B cell (primary cell): ENCODE measurements around the gene LRRC8D. TPM values are rescaled to one million over a fixed set of nuclear protein-coding genes. Genes with fewer than 3 reads are reported as not detected.
"Not testable (repeated sequence)": the region's sequence is repeated elsewhere in the genome, so short reads cannot be mapped to it uniquely, and the experiment has no call there.

Source experiments
- ATAC-seq: fragments of 200-7000 bp; cut with Tn5 transposase; one replicate; pipeline ENCODE4 v1.10.0; 2021; ENCODE audit warnings: low read depth, mild to moderate bottlenecking, moderate number of reproducible peaks, moderate library complexity
- CTCF ChIA-PET: fragments of 350-600 bp; sonication (Branson Sonifier 250); formaldehyde crosslinking; loops from one replicate; lab custom pipeline; 2021; ENCODE audit warnings: antibody characterized with exemption, inconsistent platforms; lab: Charles Lee
- POLR2A ChIA-PET: fragments of 350-600 bp; sonication (Branson Sonifier 250); formaldehyde crosslinking; loops from one replicate; lab custom pipeline; 2021; ENCODE audit warnings: antibody characterized with exemption; lab: Charles Lee
- DNase-seq: peaks from one replicate; pipeline ENCODE4 v3.0.0; 2013
- H2AFZ ChIP-seq: 2 replicates; pipeline ENCODE4 v1.6.1; 2012; ENCODE audit warnings: mild to moderate bottlenecking, low read depth, low read length; ENCODE audit not compliant: insufficient read depth, poor library complexity, severe bottlenecking
- H3K27ac ChIP-seq, 2 donors: 1 replicate in 1 of 2; 2 replicates in 1 of 2; pipeline ENCODE4 v1.5.1; 2012 to 2013; ENCODE audit warnings: low read length in 2 of 2, mild to moderate bottlenecking in 2 of 2, moderate library complexity in 1 of 2
- H3K27me3 ChIP-seq, 4 experiments: fragments of 200-600 bp in 1 of 4; sonication (generic) in 1 of 4; replicated peaks in 1 of 4; 1 replicate in 2 of 4; 2 replicates in 2 of 4; pipeline versions ENCODE4 v1.6.1 to v1.7.0; 2013 to 2016; ENCODE audit warnings: low read length in 3 of 4, mild to moderate bottlenecking in 2 of 4, mixed read lengths in 1 of 4, moderate library complexity in 1 of 4; ENCODE audit not compliant: insufficient read depth in 4 of 4, control insufficient read depth in 3 of 4; ENCODE audit errors: control extremely low read depth in 1 of 4
- H3K36me3 ChIP-seq, 2 experiments: replicated peaks in 1 of 2; 1 replicate in 1 of 2; 2 replicates in 1 of 2; pipeline versions ENCODE4 v1.6.1 to v1.7.1; 2013; ENCODE audit warnings: low read length in 1 of 2; ENCODE audit not compliant: insufficient read depth in 2 of 2, control insufficient read depth in 1 of 2; ENCODE audit errors: control extremely low read depth in 1 of 2, extremely low read depth in 1 of 2
- H3K4me1 ChIP-seq, 2 donors: fragments of 200-600 bp in 1 of 2; sonication (generic) in 1 of 2; 1 replicate in 1 of 2; 2 replicates in 1 of 2; pipeline versions ENCODE4 v1.5.1 to v1.6.1; 2013 to 2017; ENCODE audit warnings: low read length in 2 of 2; ENCODE audit not compliant: control insufficient read depth in 2 of 2, insufficient read depth in 2 of 2
- H3K4me2 ChIP-seq: replicated peaks from 2 replicates; pipeline ENCODE3; 2012; ENCODE audit warnings: mild to moderate bottlenecking, low read depth, low read length; ENCODE audit not compliant: poor library complexity, severe bottlenecking
- H3K4me3 ChIP-seq, 5 experiments: fragments of 200-600 bp in 1 of 5; sonication (generic) in 1 of 5; 1 replicate in 3 of 5; 2 replicates in 2 of 5; pipeline versions ENCODE4 v1.5.1 to v1.7.0; 2011 to 2016; ENCODE audit warnings: low read length in 4 of 5, mild to moderate bottlenecking in 4 of 5, low read depth in 2 of 5, control low read depth in 1 of 5, moderate library complexity in 1 of 5; ENCODE audit not compliant: insufficient read depth in 1 of 5; ENCODE audit errors: control extremely low read depth in 1 of 5, extremely low read depth in 1 of 5
- H3K79me2 ChIP-seq: fragments of 200-600 bp; sonication (generic); one replicate; pipeline ENCODE4 v1.6.0; 2016; ENCODE audit warnings: low read length; ENCODE audit not compliant: control insufficient read depth, insufficient read depth
- H3K9ac ChIP-seq: fragments of 200-600 bp; sonication (generic); 2 replicates; pipeline ENCODE4 v1.6.1; 2017; ENCODE audit warnings: mild to moderate bottlenecking, low read length, moderate library complexity
- H3K9me3 ChIP-seq, 3 donors: one replicate each; pipeline versions ENCODE4 v1.6.1 to v1.7.1; 2013; ENCODE audit warnings: low read length in 2 of 3; ENCODE audit not compliant: control insufficient read depth in 2 of 3, insufficient read depth in 1 of 3; ENCODE audit errors: control extremely low read depth in 1 of 3
- H4K20me1 ChIP-seq: 2 replicates; pipeline ENCODE4 v1.6.0; 2012; ENCODE audit warnings: mild to moderate bottlenecking, low read length; ENCODE audit not compliant: insufficient read depth, control insufficient read depth, poor library complexity, severe bottlenecking
- H3K27ac Mint-ChIP-seq: one replicate; pipeline ENCODE4 v1.8.0; 2021; ENCODE audit warnings: mixed read lengths
- H3K27me3 Mint-ChIP-seq: one replicate; pipeline ENCODE4 v1.8.0; 2021; ENCODE audit warnings: mixed read lengths
- H3K4me1 Mint-ChIP-seq: one replicate; pipeline ENCODE4 v1.8.0; 2021; ENCODE audit warnings: mixed read lengths
- H3K4me3 Mint-ChIP-seq: one replicate; pipeline ENCODE4 v1.8.0; 2021; ENCODE audit warnings: mixed read lengths
- H3K9me3 Mint-ChIP-seq: one replicate; pipeline ENCODE4 v1.8.0; 2022; ENCODE audit warnings: mixed read lengths; ENCODE audit not compliant: insufficient read depth
- CTCF ChIP-seq: fragments of 200-600 bp; IDR thresholded peaks from one replicate; pipeline ENCODE4 v1.8.0; 2022; ENCODE audit warnings: antibody characterized with exemption, mild to moderate bottlenecking
- EZH2 ChIP-seq: IDR thresholded peaks from 2 replicates; pipeline ENCODE4 v1.6.1; 2012; ENCODE audit warnings: borderline replicate concordance, low read depth, mild to moderate bottlenecking, moderate library complexity, low read length; ENCODE audit not compliant: insufficient read depth, poor library complexity, severe bottlenecking
- WGBS: methylation state at CpG from one replicate; pipeline ENCODE4 v1.1.5; 2013; ENCODE audit warnings: missing lambda C conversion rate; ENCODE audit not compliant: insufficient coverage; 5-methylcytosine and 5-hydroxymethylcytosine counted together
- intact Hi-C: fragments of 100-400 bp; cut with micrococcal nuclease; formaldehyde crosslinking; loops from one replicate; pipeline ENCODE4 v1.10.0; 2022
- polyA plus RNA-seq: library from polyadenylated mRNA; depleted of rRNA; stranded (reverse); fragments of >200 nt; gene quantifications from 2 replicates; pipeline ENCODE4 v1.2.3, GENCODE V29; 2012
- total RNA-seq, 2 donors: library from RNA; stranded (reverse); fragments of 120-200 nt in 1 of 2; gene quantifications; 1 replicate in 1 of 2; 2 replicates in 1 of 2; pipeline versions ENCODE4 v1.2.3 to v1.2.4, GENCODE V29; 2013 to 2022

Gene LRRC8D
- total and polyA plus RNA-seq, 2 donors (not counting 1 experiment from before 2014, with no cell fraction given) = 23.7 to 47.0 TPM

GRCh38 chr1:89794406-89794805, 26.4 kb upstream of the LRRC8D start:
- no peak overlapping the region for H2AFZ ChIP-seq
- ChIA-PET POLR2A (no interaction called here), CTCF (interaction anchor here (1.0 kb wide), 1 partner anchor 12 kb away, joined by 4 read pairs; no protein-coding TSS in a partner anchor)
- no peak overlapping the region for H3K4me2 ChIP-seq
- 73% methylated on average over 3 of the region's 5 CpGs for WGBS
- Mint-ChIP-seq H3K27me3 (peaks cover 5% of the 10 kb centered on the region), H3K4me1 (no peaks in the 10 kb centered on the region), H3K4me3 (no peak overlapping the region), H3K9me3 (no peaks in the 10 kb centered on the region), H3K27ac (no peak overlapping the region)
- ATAC-seq (no peak), DNase-seq (no peak)
- intact Hi-C loops = no loop called here
- peaks cover 0 to 6% (median 0%) of the 10 kb centered on the region in 3 donors for H3K9me3 ChIP-seq
- H3K4me3 ChIP-seq = no peak overlapping the region
- no peak for TF ChIP-seq EZH2
- TF ChIP-seq CTCF = no peak
- no peaks in the 10 kb centered on the region for H3K4me1 ChIP-seq
- H3K36me3 ChIP-seq = no peaks in the 10 kb centered on the region
- H4K20me1 ChIP-seq = no peaks in the 10 kb centered on the region
- no peaks in the 10 kb centered on the region for H3K79me2 ChIP-seq
- peaks cover 0 to 4% (median 0%) of the 10 kb centered on the region in 4 experiments for H3K27me3 ChIP-seq
- H3K27ac ChIP-seq = no peak overlapping the region
- H3K9ac ChIP-seq = no peak overlapping the region

GRCh38 chr1:89795571-89795970, 25.3 kb upstream of the LRRC8D start:
- no CpG with 5 or more reads among the region's 4 CpGs for WGBS
- intact Hi-C loops, H3K4me3 Mint-ChIP-seq, H3K9me3 Mint-ChIP-seq, H4K20me1 ChIP-seq, H3K9me3 ChIP-seq, H3K27ac Mint-ChIP-seq, H3K4me2 ChIP-seq, DNase-seq, POLR2A ChIA-PET, H3K27me3 Mint-ChIP-seq, H3K4me3 ChIP-seq, H3K4me1 Mint-ChIP-seq, H3K4me1 ChIP-seq, H3K27ac ChIP-seq, H3K79me2 ChIP-seq, H3K27me3 ChIP-seq, H3K9ac ChIP-seq, H2AFZ ChIP-seq, H3K36me3 ChIP-seq, ATAC-seq: not testable (repeated sequence)
- CTCF ChIA-PET = interaction anchor here (0.6 kb wide), 1 partner anchor 155 kb away, joined by 3 read pairs; no protein-coding TSS in a partner anchor

GRCh38 chr1:89797876-89798275, 23.0 kb upstream of the LRRC8D start:
- H3K9me3 Mint-ChIP-seq, H3K79me2 ChIP-seq, H3K36me3 ChIP-seq, intact Hi-C loops, H3K4me1 Mint-ChIP-seq, CTCF ChIA-PET, H3K4me2 ChIP-seq, H2AFZ ChIP-seq, H3K27ac ChIP-seq, H4K20me1 ChIP-seq, H3K4me3 Mint-ChIP-seq, H3K27ac Mint-ChIP-seq, H3K27me3 Mint-ChIP-seq, H3K9me3 ChIP-seq, ATAC-seq, POLR2A ChIA-PET, H3K4me3 ChIP-seq, DNase-seq, H3K4me1 ChIP-seq, H3K27me3 ChIP-seq, H3K9ac ChIP-seq: not testable (repeated sequence)
- 98% methylated on average over 19 of the region's 32 CpGs for WGBS
